K562 (cell line): ENCODE measurements around the gene PTP4A2. TPM values are rescaled to one million over a fixed set of nuclear protein-coding genes. Genes with fewer than 3 reads are reported as not detected.
A peak's percentile ranks its signal among the peaks of the same experiment; 100 is the strongest.

ENCODE experiments used
- BCLAF1 ChIP-seq, 2 experiments: fragments of 450-650 bp in 1 of 2; IDR thresholded peaks; 2 replicates each; pipeline ENCODE4 v1.6.1; 2011 to 2017; ENCODE audit warnings: low read depth in 2 of 2, antibody characterized with exemption in 1 of 2, borderline replicate concordance in 1 of 2, low read length in 1 of 2, mild to moderate bottlenecking in 1 of 2, mixed read lengths in 1 of 2; ENCODE audit not compliant: control insufficient read depth in 1 of 2
- BRCA1 ChIP-seq, 2 experiments: fragments of 450-650 bp in 1 of 2; sonication (generic) in 1 of 2; formaldehyde crosslinking in 1 of 2; IDR thresholded peaks; 2 replicates each; pipeline versions ENCODE4 v1.5.0 to v1.6.1; 2017 to 2020; ENCODE audit warnings: mild to moderate bottlenecking in 1 of 2, missing genetic modification reagents in 1 of 2
- CCAR2 ChIP-seq: fragments of 200-400 bp; formaldehyde crosslinking; IDR thresholded peaks from 2 replicates; pipeline ENCODE4 v1.6.1; 2017; ENCODE audit warnings: mild to moderate bottlenecking, low read depth, low read length
- HDAC2 ChIP-seq: fragments of 450-650 bp; IDR thresholded peaks from 2 replicates; pipeline ENCODE4 v1.6.1; 2016; ENCODE audit warnings: mild to moderate bottlenecking
- KAT8 ChIP-seq: fragments of 450-650 bp; IDR thresholded peaks from 2 replicates; pipeline ENCODE4 v1.6.1; 2016; ENCODE audit warnings: low read depth, mild to moderate bottlenecking
- KLF16 ChIP-seq: IDR thresholded peaks from 2 replicates; pipeline ENCODE4 v1.6.1; 2016; ENCODE audit warnings: antibody characterized with exemption
- MECOM ChIP-seq: fragments of 250-450 bp; sonication (Bioruptor Pico); IDR thresholded peaks from 2 replicates; pipeline ENCODE4 v1.8.0; 2022; ENCODE audit warnings: inconsistent platforms
- NFXL1 ChIP-seq: fragments of 450-650 bp; formaldehyde crosslinking; IDR thresholded peaks from 2 replicates; pipeline ENCODE4 v1.4.0; 2021; ENCODE audit warnings: mild to moderate bottlenecking
- POLR3A ChIP-seq: IDR thresholded peaks from 2 replicates; pipeline ENCODE4 v1.6.1; 2011; ENCODE audit warnings: borderline replicate concordance, mild to moderate bottlenecking, moderate library complexity; ENCODE audit not compliant: insufficient read length, insufficient read depth; ENCODE audit errors: extremely low read depth
- POLR3G ChIP-seq: IDR thresholded peaks from 2 replicates; pipeline ENCODE4 v1.6.1; 2011; ENCODE audit not compliant: insufficient read length, insufficient replicate concordance; ENCODE audit errors: extremely low read depth
- PTTG1 ChIP-seq: fragments of 450-650 bp; IDR thresholded peaks from 2 replicates; pipeline ENCODE4 v1.6.1; 2016; ENCODE audit warnings: low read depth, mild to moderate bottlenecking, missing genetic modification characterization, missing compliant biosample characterization
- THRAP3 ChIP-seq: fragments of 450-650 bp; IDR thresholded peaks from 2 replicates; pipeline ENCODE4 v1.6.1; 2016; ENCODE audit warnings: mild to moderate bottlenecking, inconsistent platforms, borderline replicate concordance
- XRCC5 ChIP-seq: fragments of 200-400 bp; formaldehyde crosslinking; IDR thresholded peaks from 2 replicates; pipeline ENCODE4 v1.6.1; 2017; ENCODE audit warnings: low read depth, mild to moderate bottlenecking, low read length
- ZEB2 ChIP-seq: fragments of 450-650 bp; IDR thresholded peaks from 2 replicates; pipeline ENCODE4 v1.6.1; 2016
- ZFP1 ChIP-seq: fragments of 450-650 bp; formaldehyde crosslinking; IDR thresholded peaks from 2 replicates; pipeline ENCODE4 v1.4.0; 2020; ENCODE audit warnings: mild to moderate bottlenecking, mixed read lengths
- ZNF518B ChIP-seq: fragments of 250-450 bp; sonication (Bioruptor Pico); IDR thresholded peaks from 2 replicates; pipeline ENCODE4 v1.5.0; 2021; ENCODE audit warnings: mild to moderate bottlenecking, moderate library complexity
- ZNF699 ChIP-seq: fragments of 250-450 bp; sonication (Bioruptor Pico); IDR thresholded peaks from 2 replicates; pipeline ENCODE4 v1.8.0; 2021; ENCODE audit warnings: mild to moderate bottlenecking, moderate library complexity; ENCODE audit not compliant: insufficient replicate concordance
- ZNF707 ChIP-seq: fragments of 250-450 bp; sonication (Bioruptor Pico); conservative IDR thresholded peaks from 2 replicates; pipeline ENCODE4 v1.8.0; 2022; ENCODE audit warnings: inconsistent platforms, mild to moderate bottlenecking, moderate library complexity
- ZNF740 ChIP-seq, 3 experiments: fragments of 200-800 bp in 1 of 3; sonication (Bioruptor generic) in 1 of 3; sonication (generic) in 1 of 3; formaldehyde crosslinking in 1 of 3; IDR thresholded peaks; 2 replicates each; pipeline versions ENCODE4 v1.6.1 to v1.8.0; 2016 to 2022; ENCODE audit warnings: mild to moderate bottlenecking in 2 of 3, missing compliant biosample characterization in 2 of 3, missing genetic modification characterization in 2 of 3, missing genetic modification reagents in 1 of 3
- polyA plus RNA-seq, 8 experiments: library from polyadenylated mRNA; depleted of rRNA in 4 of 8; stranded (reverse) in 5 of 8; unstranded in 3 of 8; fragments of >200 nt; fragmentation: Nextera tagmentation in 2 of 8; fragmentation: Illumina TruSeq in 1 of 8; extraction: Ambion mirVana in 2 of 8; extraction: Trizol in 1 of 8; gene quantifications; 2 replicates each; pipeline versions ENCODE4 v1.2.1 to v1.2.3, GENCODE V29; 2011 to 2014; ENCODE audit warnings: inconsistent platforms in 1 of 8, missing spikeins in 1 of 8
- total RNA-seq, 7 experiments: library from RNA; depleted of rRNA in 6 of 7; stranded (reverse); fragments of >200 nt in 6 of 7; fragmentation: Illumina TruSeq in 2 of 7; extraction: Trizol in 2 of 7; gene quantifications; 2 replicates each; pipeline versions ENCODE4 v1.2.1 to v1.2.3, GENCODE V29; 2011 to 2021; ENCODE audit warnings: low replicate concordance in 1 of 7

Gene PTP4A2
- total and polyA plus RNA-seq, 9 of the 15 experiments (the other 6 are each of a cell fraction or from before 2014, with no cell fraction given): 197 to 870 (median 480) TPM

GRCh38 chr1:31944205-31945089 lies 6.3 kb upstream of the PTP4A2 start (continued):
- TF ChIP-seq NFXL1 (CRISPR knock-in tag) (0 out of 2 replicates have a peak, but pooled peaks have one; percentile 37), THRAP3 (no peak), ZNF707 (CRISPR knock-in tag) (no peak), ZNF518B (no peak), ZNF699 (CRISPR knock-in tag) (no peak), ZNF740 (CRISPR knock-in tag; IDR thresholded peaks at IDR 0.05) (no peak), ZNF740 (tag; IDR thresholded peaks at IDR 0.05) (peak in 1 of 2 experiments; percentile 67; a peak in 1 of 4 replicates), CCAR2 (no peak), KAT8 (no peak), HDAC2 (peak; percentile 85), POLR3G (no peak), KLF16 (peak; percentile 81), ZEB2 (peak; percentile 66; the same call in 1 of the 2 replicates), BRCA1 (IDR thresholded peaks at IDR 0.05) (no peak), BRCA1 (CRISPR knock-in tag; IDR thresholded peaks at IDR 0.05) (no peak), XRCC5 (peak; percentile 75), PTTG1 (tag) (no peak), BCLAF1 (IDR thresholded peaks at IDR 0.05; ENCODE audit: borderline replicate concordance in 1 of 2, control insufficient read depth in 1 of 2, low read depth in 2 of 2, low read length in 1 of 2) (peak in 1 of 2 experiments; percentile 72; a peak in 1 of 4 replicates), POLR3A (no peak), ZFP1 (CRISPR knock-in tag) (0 out of 2 replicates have a peak, but pooled peaks have one; percentile 20), MECOM (peak; percentile 72)
